PC-3 (cell line): Measurements from ENCODE around the gene TMEM201. TPM values are rescaled to one million over a fixed set of nuclear protein-coding genes. Genes with fewer than 3 reads are reported as not detected.

Source experiments
- ATAC-seq: fragments of 200-7000 bp; cut with Tn5 transposase; 2 replicates; pipeline ENCODE4 v1.9.1; 2020; ENCODE audit warnings: mild to moderate bottlenecking, moderate library complexity
- BruUV-seq: library from RNA; stranded (reverse); fragments of 400-500 nt; replicated peaks from 2 replicates; lab custom pipeline; 2021; lab: Mats Ljungman, UMichigan
- CTCF ChIA-PET: fragments of 300-600 bp; sonication (Branson Sonifier 250); formaldehyde crosslinking; loops from one replicate; lab custom pipeline; 2022; ENCODE audit warnings: antibody characterized with exemption; lab: Charles Lee
- POLR2A ChIA-PET: fragments of 300-600 bp; sonication (Branson Sonifier 250); formaldehyde crosslinking; loops from one replicate; lab custom pipeline; 2022; ENCODE audit warnings: antibody characterized with exemption; ENCODE audit not compliant: unreplicated experiment; lab: Charles Lee
- DNase-seq: peaks from one replicate; pipeline ENCODE4 v3.0.0-alpha.2; 2015
- H2AFZ ChIP-seq: fragments of 300-600 bp; sonication (generic); 2 replicates; pipeline ENCODE4 v1.6.0; 2016; ENCODE audit warnings: antibody characterized with exemption, low read length
- H3F3A ChIP-seq: fragments of 300-600 bp; sonication (generic); one replicate; pipeline ENCODE4 v1.6.0; 2017; ENCODE audit warnings: antibody characterized with exemption, low read length, control low read depth, mild to moderate bottlenecking; ENCODE audit not compliant: unreplicated experiment
- H3K27ac ChIP-seq: fragments of 300-600 bp; sonication (generic); 2 replicates; pipeline ENCODE4 v1.5.1; 2016; ENCODE audit warnings: mild to moderate bottlenecking, low read length
- H3K27me3 ChIP-seq: fragments of 300-600 bp; sonication (generic); 2 replicates; pipeline ENCODE4 v1.6.1; 2016; ENCODE audit warnings: low read length, mixed read lengths
- H3K36me3 ChIP-seq: fragments of 300-600 bp; sonication (generic); 2 replicates; pipeline ENCODE4 v1.6.1; 2016; ENCODE audit warnings: low read depth, mixed run types, low read length, mixed read lengths
- H3K4me1 ChIP-seq: fragments of 300-600 bp; sonication (generic); 2 replicates; pipeline ENCODE4 v1.5.1; 2016; ENCODE audit warnings: low read length; ENCODE audit not compliant: insufficient read depth
- H3K4me2 ChIP-seq: fragments of 300-600 bp; sonication (generic); 2 replicates; pipeline ENCODE4 v1.6.0; 2016; ENCODE audit warnings: low read length
- H3K4me3 ChIP-seq: fragments of 300-600 bp; sonication (generic); 2 replicates; pipeline ENCODE4 v1.5.1; 2016; ENCODE audit warnings: mild to moderate bottlenecking, low read length, mixed read lengths
- H3K79me2 ChIP-seq: fragments of 300-600 bp; sonication (generic); 2 replicates; pipeline ENCODE4 v1.6.1; 2017; ENCODE audit warnings: low read length, mixed read lengths
- H3K9ac ChIP-seq: fragments of 300-600 bp; sonication (generic); 2 replicates; pipeline ENCODE4 v1.6.0; 2016; ENCODE audit warnings: mild to moderate bottlenecking, low read length
- H3K9me2 ChIP-seq: fragments of 300-600 bp; sonication (generic); replicated peaks from 2 replicates; pipeline ENCODE4 v1.6.1; 2016; ENCODE audit warnings: mixed run types, low read length, mixed read lengths
- H3K9me3 ChIP-seq: fragments of 300-600 bp; sonication (generic); 2 replicates; pipeline ENCODE4 v1.6.1; 2016; ENCODE audit warnings: low read length, mixed read lengths
- H4K20me1 ChIP-seq: fragments of 300-600 bp; sonication (generic); 2 replicates; pipeline ENCODE4 v1.6.1; 2016; ENCODE audit warnings: low read length, mixed read lengths
- EZH2 ChIP-seq: fragments of 300-600 bp; sonication (generic); IDR thresholded peaks from one replicate; pipeline ENCODE4 v1.6.1; 2017; ENCODE audit warnings: antibody characterized with exemption, mild to moderate bottlenecking, low read length; ENCODE audit not compliant: unreplicated experiment
- EZH2phosphoT487 ChIP-seq: fragments of 300-600 bp; sonication (generic); IDR thresholded peaks from 2 replicates; pipeline ENCODE4 v1.6.1; 2018; ENCODE audit warnings: mild to moderate bottlenecking, antibody characterized with exemption, low read length, borderline replicate concordance
- intact Hi-C: fragments of 100-400 bp; cut with micrococcal nuclease; formaldehyde crosslinking; loops from 2 replicates; pipeline ENCODE4 v1.9.0; 2023
- total RNA-seq: library from RNA; depleted of rRNA; stranded (reverse); fragments of >200 nt; gene quantifications from 2 replicates; pipeline ENCODE4 v1.2.3, GENCODE V29; 2014
- TF ChIP-seq, protein P1 (sequence below): fragments of 300-600 bp; sonication (generic); conservative IDR thresholded peaks from 2 replicates; pipeline ENCODE4 v1.5.1; 2017; ENCODE audit warnings: antibody characterized with exemption, low read depth, mild to moderate bottlenecking, low read length

Gene TMEM201
- total RNA-seq, 1 experiment from 2014 or later, result 13.8 TPM

DNA sequence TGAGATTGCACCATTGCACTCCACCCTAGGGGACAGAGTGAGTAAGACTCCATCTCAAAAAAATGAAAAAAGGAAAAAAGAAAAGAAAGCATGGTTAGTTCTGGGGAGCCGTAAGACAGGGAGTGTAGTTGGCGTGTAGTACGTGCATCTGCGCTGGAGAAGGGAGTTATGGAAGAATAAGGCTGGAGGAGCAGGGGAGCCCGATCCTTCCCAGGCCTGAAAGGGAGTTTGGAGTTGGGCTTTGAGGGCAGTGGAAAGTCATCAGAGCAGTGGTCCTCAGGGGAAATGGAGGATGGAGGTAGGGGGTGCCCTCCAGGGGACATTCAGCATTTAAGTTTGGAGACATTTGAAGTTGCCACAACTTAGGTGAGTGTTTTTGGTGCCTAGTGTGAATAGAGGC lies 11.3 kb upstream of the TMEM201 start:
- Histone ChIP-seq H3F3A (no peaks in the 10 kb centered on the region), H3K4me2 (no peak overlapping the region), H3K36me3 (peaks cover 4% of the 10 kb centered on the region), H3K4me1 (no peaks in the 10 kb centered on the region), H3K9me3 (no peaks in the 10 kb centered on the region), H3K4me3 (no peak overlapping the region), H4K20me1 (no peaks in the 10 kb centered on the region), H3K27ac (no peak overlapping the region), H2AFZ (no peak overlapping the region), H3K79me2 (no peaks in the 10 kb centered on the region), H3K9ac (no peak overlapping the region), H3K27me3 (no peaks in the 10 kb centered on the region), H3K9me2 (no peaks in the 10 kb centered on the region)
- no peak for TF ChIP-seq EZH2phosphoT487
- TF ChIP-seq EZH2, result no peak
- TF ChIP-seq, protein P1, sequence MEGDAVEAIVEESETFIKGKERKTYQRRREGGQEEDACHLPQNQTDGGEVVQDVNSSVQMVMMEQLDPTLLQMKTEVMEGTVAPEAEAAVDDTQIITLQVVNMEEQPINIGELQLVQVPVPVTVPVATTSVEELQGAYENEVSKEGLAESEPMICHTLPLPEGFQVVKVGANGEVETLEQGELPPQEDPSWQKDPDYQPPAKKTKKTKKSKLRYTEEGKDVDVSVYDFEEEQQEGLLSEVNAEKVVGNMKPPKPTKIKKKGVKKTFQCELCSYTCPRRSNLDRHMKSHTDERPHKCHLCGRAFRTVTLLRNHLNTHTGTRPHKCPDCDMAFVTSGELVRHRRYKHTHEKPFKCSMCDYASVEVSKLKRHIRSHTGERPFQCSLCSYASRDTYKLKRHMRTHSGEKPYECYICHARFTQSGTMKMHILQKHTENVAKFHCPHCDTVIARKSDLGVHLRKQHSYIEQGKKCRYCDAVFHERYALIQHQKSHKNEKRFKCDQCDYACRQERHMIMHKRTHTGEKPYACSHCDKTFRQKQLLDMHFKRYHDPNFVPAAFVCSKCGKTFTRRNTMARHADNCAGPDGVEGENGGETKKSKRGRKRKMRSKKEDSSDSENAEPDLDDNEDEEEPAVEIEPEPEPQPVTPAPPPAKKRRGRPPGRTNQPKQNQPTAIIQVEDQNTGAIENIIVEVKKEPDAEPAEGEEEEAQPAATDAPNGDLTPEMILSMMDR, result no peak
- ChIA-PET POLR2A (no interaction called here), CTCF (no interaction called here)
- DNase-seq (no peak), ATAC-seq (no peak)
- BruUV-seq, result no TSS peak
- intact Hi-C loops, result no loop called here

DNA sequence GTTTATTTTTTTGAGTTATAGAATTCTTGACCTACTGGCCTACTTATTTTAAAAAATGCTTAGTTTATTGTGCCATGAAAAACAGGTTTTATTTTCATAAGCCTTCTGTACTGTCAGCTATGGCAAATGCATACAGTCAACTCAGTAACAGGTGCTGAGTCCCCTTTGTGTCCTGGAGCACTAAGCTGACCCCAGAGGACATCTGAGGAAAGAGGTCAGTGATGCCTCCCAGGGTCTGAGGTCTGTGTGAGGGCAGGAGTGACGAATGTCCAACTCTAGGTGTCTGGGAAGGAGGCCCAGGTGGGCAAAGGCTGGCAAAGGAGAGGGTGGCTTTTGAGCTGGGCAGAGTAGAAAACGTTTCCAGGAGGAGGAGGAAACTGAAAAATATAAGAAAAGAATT lies 7.8 kb upstream of the TMEM201 start:
- BruUV-seq, result no TSS peak
- Histone ChIP-seq H3K9me2 (no peaks in the 10 kb centered on the region), H2AFZ (no peak overlapping the region), H3K27me3 (no peaks in the 10 kb centered on the region), H4K20me1 (no peaks in the 10 kb centered on the region), H3K36me3 (no peaks in the 10 kb centered on the region; the same call in 1 of the 2 replicates), H3K4me3 (no peak overlapping the region), H3K79me2 (no peaks in the 10 kb centered on the region), H3K9ac (no peak overlapping the region), H3K27ac (no peak overlapping the region), H3K4me1 (no peaks in the 10 kb centered on the region), H3F3A (no peaks in the 10 kb centered on the region), H3K9me3 (no peaks in the 10 kb centered on the region), H3K4me2 (no peak overlapping the region)
- ATAC-seq, result no peak
- DNase-seq, result no peak
- ChIA-PET POLR2A (no interaction called here), CTCF (no interaction called here)
- TF ChIP-seq, protein P1, result no peak
- no peak for TF ChIP-seq EZH2phosphoT487
- TF ChIP-seq EZH2, result no peak
- intact Hi-C loops, result no loop called here

DNA sequence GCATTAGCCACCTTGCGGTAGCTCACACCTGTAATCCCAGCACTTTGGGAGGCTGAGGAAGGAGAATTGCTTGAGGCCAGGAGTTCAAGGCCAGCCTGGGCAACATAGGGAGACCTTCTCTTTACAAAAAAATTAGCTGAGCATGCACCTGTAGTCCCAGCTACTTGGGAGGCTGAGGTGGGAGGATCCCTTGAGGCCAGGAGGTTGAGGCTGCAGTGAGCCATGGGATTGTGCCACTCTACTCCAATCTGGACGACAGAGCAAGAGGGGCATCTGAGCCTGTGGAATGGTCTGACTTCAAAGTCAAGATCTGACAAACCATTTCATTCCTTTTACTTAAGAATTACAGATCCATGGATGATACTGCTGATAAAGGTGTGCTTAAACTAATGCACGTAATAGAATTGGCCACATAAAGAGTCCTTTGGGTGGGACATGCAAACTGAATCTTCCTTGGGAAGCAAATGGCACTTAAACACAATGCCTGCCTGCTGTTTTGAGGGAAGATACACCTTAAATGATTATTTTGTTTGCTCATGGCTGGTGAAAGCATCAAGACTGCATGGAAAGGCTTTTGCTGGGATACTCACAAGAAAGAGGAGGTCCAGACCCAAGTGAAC lies 2.5 kb upstream of the TMEM201 start:
- Histone ChIP-seq H3K9ac (no peak overlapping the region), H3K4me1 (peaks cover 6% of the 10 kb centered on the region; the same call in 1 of the 2 replicates), H3K4me2 (no peak overlapping the region), H3K36me3 (no peaks in the 10 kb centered on the region; the same call in 1 of the 2 replicates), H3K79me2 (peaks cover 23% of the 10 kb centered on the region), H3K27ac (no peak overlapping the region), H4K20me1 (peaks cover 13% of the 10 kb centered on the region), H2AFZ (no peak overlapping the region), H3K27me3 (no peaks in the 10 kb centered on the region), H3F3A (no peaks in the 10 kb centered on the region), H3K9me3 (no peaks in the 10 kb centered on the region), H3K4me3 (no peak overlapping the region), H3K9me2 (no peaks in the 10 kb centered on the region)
- ChIA-PET POLR2A (no interaction called here), CTCF (interaction anchor here (0.6 kb wide), 2 partner anchors 33 to 100 kb away, joined by 5 read pairs; no protein-coding TSS in a partner anchor)
- no TSS peak for BruUV-seq
- DNase-seq, result no peak
- intact Hi-C loops, result no loop called here
- ATAC-seq, result no peak
- TF ChIP-seq, protein P1, result no peak
- TF ChIP-seq EZH2 (no peak), EZH2phosphoT487 (no peak)
